GM12875 (cell line): ENCODE results near the gene SMYD2.

Source experiments
- H3K4me3 ChIP-seq: one replicate; pipeline ENCODE4 v1.5.1; 2011; ENCODE audit warnings: low read depth, low read length, control low read depth
- CTCF ChIP-seq: IDR thresholded peaks from 2 replicates; pipeline ENCODE4 v1.5.1; 2011; ENCODE audit warnings: low read depth, mild to moderate bottlenecking, control low read depth, inconsistent platforms, low read length, moderate library complexity, borderline replicate concordance; ENCODE audit not compliant: insufficient read depth

The SMYD2 gene

GRCh38 chr1:214306269-214306668 lies 25.3 kb downstream of the SMYD2 start:
- H3K4me3 ChIP-seq, result no peak overlapping the region
- no peak for TF ChIP-seq CTCF

GRCh38 chr1:214310010-214310409 lies 29.1 kb downstream of the SMYD2 start:
- TF ChIP-seq CTCF, result no peak
- H3K4me3 ChIP-seq, result no peak overlapping the region

GRCh38 chr1:214310777-214311690 lies 30.1 kb downstream of the SMYD2 start:
- TF ChIP-seq CTCF, result no peak
- H3K4me3 ChIP-seq, result no peak overlapping the region

GRCh38 chr1:214312530-214313051 lies 31.6 kb downstream of the SMYD2 start:
- TF ChIP-seq CTCF, result no peak
- no peak overlapping the region for H3K4me3 ChIP-seq

GRCh38 chr1:214314178-214314843 lies 33.4 kb downstream of the SMYD2 start:
- H3K4me3 ChIP-seq, result no peak overlapping the region
- TF ChIP-seq CTCF, result no peak

- TF ChIP-seq CTCF, result no peak
- H3K4me3 ChIP-seq, result no peak overlapping the region
Observed at GRCh38 chr1:214316593-214316992, 35.6 kb downstream of the SMYD2 start.
